IMR-90 (cell line): ENCODE measurements around the gene PGGHG. TPM values are rescaled to one million over a fixed set of nuclear protein-coding genes. Genes with fewer than 3 reads are reported as not detected.

Experiments used
- ATAC-seq: fragments of 200-7000 bp; cut with Tn5 transposase; 2 replicates; pipeline ENCODE4 v1.9.1; 2020; ENCODE audit warnings: low read depth, mild to moderate bottlenecking, moderate library complexity
- BruUV-seq: library from RNA; stranded (reverse); fragments of 400-500 nt; replicated peaks from 2 replicates; lab custom pipeline; 2021; lab: Mats Ljungman, UMichigan
- CTCF ChIA-PET: fragments of 300-600 bp; formaldehyde crosslinking; extraction: SDS; loops from one replicate; lab custom pipeline; 2021; ENCODE audit warnings: antibody characterized with exemption; lab: Yijun Ruan, JAX
- POLR2A ChIA-PET: fragments of 300-600 bp; sonication (Branson Sonifier 250); formaldehyde crosslinking; loops from one replicate; lab custom pipeline; 2022; ENCODE audit warnings: antibody characterized with exemption; ENCODE audit not compliant: unreplicated experiment; lab: Charles Lee
- DNase-seq: peaks from one replicate; pipeline ENCODE4 v3.0.0; 2013
- H2AFZ ChIP-seq: replicated peaks from 2 replicates; pipeline ENCODE3; 2013; ENCODE audit warnings: low read length, mild to moderate bottlenecking; ENCODE audit not compliant: poor library complexity
- H2AK5ac ChIP-seq: 2 replicates; pipeline ENCODE4 v1.6.1; 2013; ENCODE audit warnings: low read depth, low read length, inconsistent platforms
- H2AK9ac ChIP-seq: replicated peaks from 2 replicates; pipeline ENCODE3; 2013; ENCODE audit warnings: mild to moderate bottlenecking, low read depth, low read length, moderate library complexity; ENCODE audit not compliant: poor library complexity
- H2BK120ac ChIP-seq: 2 replicates; pipeline ENCODE4 v1.6.1; 2013; ENCODE audit warnings: low read depth, low read length, inconsistent platforms
- H2BK15ac ChIP-seq: 3 replicates; pipeline ENCODE4 v1.6.1; 2013; ENCODE audit warnings: low read depth, low read length, inconsistent platforms
- H2BK20ac ChIP-seq: 2 replicates; pipeline ENCODE4 v1.6.1; 2013; ENCODE audit warnings: low read depth, mild to moderate bottlenecking, inconsistent platforms, low read length, moderate library complexity
- H2BK5ac ChIP-seq: 2 replicates; pipeline ENCODE4 v1.6.1; 2013; ENCODE audit warnings: mild to moderate bottlenecking, low read depth, low read length, inconsistent platforms; ENCODE audit not compliant: poor library complexity, severe bottlenecking
- H3K14ac ChIP-seq: replicated peaks from 2 replicates; pipeline ENCODE4 v1.6.1; 2013; ENCODE audit warnings: low read depth, low read length, inconsistent platforms
- H3K18ac ChIP-seq: 2 replicates; pipeline ENCODE4 v1.6.1; 2013; ENCODE audit warnings: low read depth, low read length, control low read depth
- H3K23ac ChIP-seq: 2 replicates; pipeline ENCODE4 v1.6.1; 2013; ENCODE audit warnings: low read depth, low read length, inconsistent platforms
- H3K27ac ChIP-seq: 2 replicates; pipeline ENCODE4 v1.5.1; 2013; ENCODE audit warnings: mild to moderate bottlenecking, control low read depth, low read length; ENCODE audit not compliant: insufficient read depth
- H3K27me3 ChIP-seq: 2 replicates; pipeline ENCODE4 v1.6.1; 2013; ENCODE audit warnings: low read length; ENCODE audit not compliant: control insufficient read depth, insufficient read depth
- H3K36me3 ChIP-seq: 2 replicates; pipeline ENCODE4 v1.6.1; 2013; ENCODE audit warnings: low read length, mixed read lengths; ENCODE audit not compliant: control insufficient read depth, insufficient read depth
- H3K4ac ChIP-seq: 2 replicates; pipeline ENCODE4 v1.6.1; 2013; ENCODE audit warnings: low read depth, low read length, inconsistent platforms
- H3K4me1 ChIP-seq: 2 replicates; pipeline ENCODE4 v1.6.1; 2013; ENCODE audit warnings: low read length, mixed read lengths; ENCODE audit not compliant: control insufficient read depth, insufficient read depth
- H3K4me2 ChIP-seq: 2 replicates; pipeline ENCODE4 v1.6.1; 2013; ENCODE audit warnings: low read depth, mild to moderate bottlenecking, control low read depth, low read length, moderate library complexity
- H3K4me3 ChIP-seq: 2 replicates; pipeline ENCODE4 v1.5.1; 2013; ENCODE audit warnings: low read depth, mild to moderate bottlenecking, control low read depth, low read length, moderate library complexity; ENCODE audit not compliant: insufficient read depth
- H3K56ac ChIP-seq: 2 replicates; pipeline ENCODE4 v1.6.1; 2013; ENCODE audit warnings: low read length, inconsistent platforms; ENCODE audit not compliant: insufficient read depth; ENCODE audit errors: extremely low read depth
- H3K79me1 ChIP-seq, 2 experiments: 2 replicates each; pipeline ENCODE4 v1.6.1; 2013; ENCODE audit warnings: low read length in 2 of 2, inconsistent platforms in 1 of 2, low read depth in 1 of 2
- H3K9ac ChIP-seq: 2 replicates; pipeline ENCODE4 v1.6.1; 2013; ENCODE audit warnings: low read depth, low read length, control low read depth
- H3K9me1 ChIP-seq: 2 replicates; pipeline ENCODE4 v1.6.1; 2013; ENCODE audit warnings: low read length, inconsistent platforms; ENCODE audit not compliant: insufficient read depth
- H3K9me3 ChIP-seq: 2 replicates; pipeline ENCODE4 v1.6.1; 2013; ENCODE audit warnings: low read length; ENCODE audit not compliant: control insufficient read depth, insufficient read depth
- H4K20me1 ChIP-seq: 2 replicates; pipeline ENCODE4 v1.6.1; 2013; ENCODE audit warnings: low read length, inconsistent platforms; ENCODE audit not compliant: insufficient read depth
- H4K5ac ChIP-seq: 2 replicates; pipeline ENCODE4 v1.6.1; 2013; ENCODE audit warnings: mild to moderate bottlenecking, low read depth, low read length, control low read depth
- H4K8ac ChIP-seq, 2 experiments: 2 replicates each; pipeline ENCODE4 v1.6.1; 2013; ENCODE audit warnings: low read depth in 2 of 2, low read length in 2 of 2, control low read depth in 1 of 2, inconsistent platforms in 1 of 2
- H4K91ac ChIP-seq: 2 replicates; pipeline ENCODE4 v1.6.1; 2013; ENCODE audit warnings: low read depth, low read length, inconsistent platforms; ENCODE audit not compliant: insufficient read depth
- BHLHE40 ChIP-seq: fragments of 150-350 bp; IDR thresholded peaks from 2 replicates; pipeline ENCODE4 v1.6.1; 2016; ENCODE audit warnings: mild to moderate bottlenecking, low read depth, low read length
- CEBPB ChIP-seq: IDR thresholded peaks from 2 replicates; pipeline ENCODE4 v1.6.1; 2012; ENCODE audit warnings: low read depth, low read length, improper control_type of control experiment
- CHD1 ChIP-seq: IDR thresholded peaks from 2 replicates; pipeline ENCODE4 v1.6.1; 2012; ENCODE audit warnings: low read depth, low read length, improper control_type of control experiment
- MAFK ChIP-seq: IDR thresholded peaks from 2 replicates; pipeline ENCODE4 v1.6.1; 2012; ENCODE audit warnings: low read depth, low read length, improper control_type of control experiment
- MAZ ChIP-seq: IDR thresholded peaks from 2 replicates; pipeline ENCODE4 v1.6.1; 2012; ENCODE audit warnings: low read depth, mild to moderate bottlenecking, low read length, improper control_type of control experiment, moderate library complexity, borderline replicate concordance
- MXI1 ChIP-seq: IDR thresholded peaks from 2 replicates; pipeline ENCODE4 v1.6.1; 2012; ENCODE audit warnings: low read depth, mild to moderate bottlenecking, low read length, moderate library complexity, borderline replicate concordance
- POLR2A ChIP-seq: IDR thresholded peaks from 2 replicates; pipeline ENCODE4 v1.6.1; 2012; ENCODE audit warnings: mild to moderate bottlenecking, low read depth, low read length
- RAD21 ChIP-seq: IDR thresholded peaks from 2 replicates; pipeline ENCODE4 v1.6.1; 2012; ENCODE audit warnings: low read length, improper control_type of control experiment
- RCOR1 ChIP-seq: IDR thresholded peaks from 2 replicates; pipeline ENCODE4 v1.6.1; 2012; ENCODE audit warnings: mild to moderate bottlenecking, low read length, improper control_type of control experiment; ENCODE audit not compliant: insufficient replicate concordance
- RFX5 ChIP-seq: IDR thresholded peaks from 2 replicates; pipeline ENCODE4 v1.8.0; 2012; ENCODE audit warnings: low read depth, mild to moderate bottlenecking, low read length, moderate library complexity
- SMC3 ChIP-seq: fragments of 150-350 bp; IDR thresholded peaks from 2 replicates; pipeline ENCODE4 v1.6.1; 2016; ENCODE audit warnings: low read depth, mild to moderate bottlenecking, antibody characterized with exemption, low read length, moderate library complexity
- USF2 ChIP-seq: fragments of 150-350 bp; IDR thresholded peaks from 2 replicates; pipeline ENCODE4 v1.6.1; 2017; ENCODE audit warnings: mild to moderate bottlenecking, antibody characterized with exemption, low read length, low read depth
- WGBS, 2 experiments: methylation state at CpG; one replicate each; pipeline versions ENCODE4 v1.1.5 to v1.1.7; 2013; ENCODE audit warnings: missing lambda C conversion rate in 2 of 2; ENCODE audit not compliant: insufficient read length in 1 of 2; ENCODE audit errors: extremely low coverage in 2 of 2; 5-methylcytosine and 5-hydroxymethylcytosine counted together
- dilution Hi-C: fragments of 300-500 bp; cut with HindIII; formaldehyde crosslinking; loops from one replicate; pipeline ENCODE4 v1.14.3; 2018; ENCODE audit warnings: low sequenced_read_pairs; ENCODE audit not compliant: unreplicated experiment
- in situ Hi-C: fragments of 300-500 bp; cut with MboI; formaldehyde crosslinking; loops from 3 replicates; pipeline ENCODE4 v1.14.3; 2019; ENCODE audit warnings: low sequenced_read_pairs, inconsistent platforms, mixed read lengths
- intact Hi-C: fragments of 100-400 bp; cut with micrococcal nuclease; formaldehyde crosslinking; loops from 2 replicates; pipeline ENCODE4 v1.10.0; 2022
- polyA plus RNA-seq, 3 experiments: library from polyadenylated mRNA; depleted of rRNA; stranded (reverse); fragments of >200 nt; gene quantifications; 2 replicates each; pipeline ENCODE4 v1.2.3, GENCODE V29; 2012; ENCODE audit warnings: low replicate concordance in 1 of 3
- total RNA-seq: library from RNA; depleted of rRNA; stranded (reverse); fragments of >200 nt; gene quantifications from 2 replicates; pipeline ENCODE4 v1.2.3, GENCODE V29; 2012
- TF ChIP-seq, protein P1 (sequence below): fragments of 150-350 bp; IDR thresholded peaks from 2 replicates; pipeline ENCODE4 v1.6.1; 2016; ENCODE audit warnings: low read depth, mild to moderate bottlenecking, low read length, moderate library complexity, borderline replicate concordance

Gene PGGHG
- total and polyA plus RNA-seq, 2 of the 4 experiments (the other 2 are of a cell fraction) = 1.8 to 17.0 TPM

DNA sequence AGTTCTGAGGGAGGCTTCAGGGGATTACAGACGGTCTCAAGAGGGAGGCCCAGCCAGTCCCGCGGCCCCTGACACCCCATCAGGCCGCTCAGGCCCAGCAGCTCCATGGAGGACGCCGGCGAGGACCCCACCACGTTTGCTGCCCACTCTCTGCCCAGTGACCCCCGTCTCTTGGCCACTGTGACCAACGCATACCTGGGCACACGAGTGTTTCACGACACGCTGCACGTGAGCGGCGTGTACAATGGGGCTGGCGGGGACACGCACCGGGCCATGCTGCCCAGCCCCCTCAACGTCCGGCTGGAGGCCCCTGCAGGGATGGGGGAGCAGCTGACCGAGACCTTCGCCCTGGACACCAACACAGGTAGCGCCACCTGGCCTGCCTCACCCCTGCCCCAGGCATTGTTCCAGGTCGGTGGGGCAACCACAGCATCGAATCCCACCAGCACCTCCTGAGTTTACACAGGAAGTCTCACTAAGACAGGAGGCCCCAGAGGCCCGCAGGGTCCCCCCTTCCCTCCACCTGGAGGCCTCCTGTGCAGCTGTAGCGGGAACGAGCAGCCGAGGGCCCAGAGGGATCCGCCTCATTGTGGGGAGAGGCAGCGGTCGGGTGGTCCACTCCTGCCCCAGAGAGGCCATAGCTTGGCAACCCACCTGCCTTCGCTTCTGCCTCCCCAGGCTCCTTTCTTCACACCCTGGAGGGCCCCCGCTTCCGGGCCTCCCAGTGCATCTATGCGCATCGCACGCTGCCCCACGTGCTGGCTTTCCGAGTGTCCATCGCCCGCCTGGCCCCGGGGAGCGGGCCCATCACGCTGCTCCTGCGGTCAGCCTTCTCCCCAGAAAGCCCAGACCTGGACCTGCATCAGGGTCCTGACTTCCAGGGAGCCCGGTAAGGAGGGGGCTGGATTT lies 1.0 kb downstream of the PGGHG start (continued):
- TF ChIP-seq POLR2A (no peak), RAD21 (no peak)

GRCh38 chr11:290621-291231 lies 1.8 kb downstream of the PGGHG start:
- Histone ChIP-seq H2BK5ac (no peak overlapping the region), H3K23ac (no peak overlapping the region), H2BK120ac (no peak overlapping the region), H3K18ac (no peak overlapping the region), H2AK9ac (peak overlapping the region; percentile 65), H3K4ac (no peak overlapping the region), H3K27me3 (peaks cover 15% of the 10 kb centered on the region; the same call in 1 of the 2 replicates), H4K8ac (no peak overlapping the region), H2AFZ (no peak overlapping the region), H3K79me1 (peaks cover 0 to 7% of the 10 kb centered on the region in 2 experiments; a peak in 3 of 4 replicates), H4K20me1 (no peaks in the 10 kb centered on the region), H4K91ac (no peak overlapping the region), H3K4me2 (no peak overlapping the region), H3K56ac (no peak overlapping the region), H2BK15ac (no peak overlapping the region), H2AK5ac (no peak overlapping the region), H3K4me3 (no peak overlapping the region), H3K36me3 (peaks cover 19% of the 10 kb centered on the region), H3K9me3 (no peaks in the 10 kb centered on the region), H2BK20ac (no peak overlapping the region), H3K27ac (no peak overlapping the region), H3K9ac (no peak overlapping the region), H3K4me1 (peaks cover 4% of the 10 kb centered on the region; the same call in 1 of the 2 replicates), H4K5ac (no peak overlapping the region), H3K14ac (no peak overlapping the region), H3K9me1 (no peaks in the 10 kb centered on the region)
- dilution Hi-C loops (no loop called here), intact Hi-C loops (no loop called here), in situ Hi-C loops (no loop called here)
- no CpG with 5 or more reads among the region's 13 CpGs for WGBS, 2 experiments
- ATAC-seq (no peak), DNase-seq (no peak)
- CTCF ChIA-PET = no interaction called here
- BruUV-seq = no TSS peak
- POLR2A ChIA-PET = no interaction called here
- TF ChIP-seq SMC3 (no peak), MXI1 (no peak), POLR2A (no peak), CEBPB (no peak), USF2 (no peak), RFX5 (no peak), RCOR1 (no peak), BHLHE40 (no peak), MAZ (no peak), CHD1 (no peak), MAFK (no peak)
- TF ChIP-seq, protein P1, sequence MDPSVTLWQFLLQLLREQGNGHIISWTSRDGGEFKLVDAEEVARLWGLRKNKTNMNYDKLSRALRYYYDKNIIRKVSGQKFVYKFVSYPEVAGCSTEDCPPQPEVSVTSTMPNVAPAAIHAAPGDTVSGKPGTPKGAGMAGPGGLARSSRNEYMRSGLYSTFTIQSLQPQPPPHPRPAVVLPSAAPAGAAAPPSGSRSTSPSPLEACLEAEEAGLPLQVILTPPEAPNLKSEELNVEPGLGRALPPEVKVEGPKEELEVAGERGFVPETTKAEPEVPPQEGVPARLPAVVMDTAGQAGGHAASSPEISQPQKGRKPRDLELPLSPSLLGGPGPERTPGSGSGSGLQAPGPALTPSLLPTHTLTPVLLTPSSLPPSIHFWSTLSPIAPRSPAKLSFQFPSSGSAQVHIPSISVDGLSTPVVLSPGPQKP = no peak
